ACHN (cell line): ENCODE measurements around the gene MINDY1.

Experiments
- DNase-seq: peaks from one replicate; pipeline ENCODE4 v3.0.0-alpha.2; 2015
- in situ Hi-C: cut with HindIII; loops from 2 replicates; pipeline ENCODE4 v1.10.0; 2017; ENCODE audit warnings: low sequenced_read_pairs, low pct_ligation_motif_present, low pct_unique_long_range_greater_than_20kb

MINDY1 gene

DNA sequence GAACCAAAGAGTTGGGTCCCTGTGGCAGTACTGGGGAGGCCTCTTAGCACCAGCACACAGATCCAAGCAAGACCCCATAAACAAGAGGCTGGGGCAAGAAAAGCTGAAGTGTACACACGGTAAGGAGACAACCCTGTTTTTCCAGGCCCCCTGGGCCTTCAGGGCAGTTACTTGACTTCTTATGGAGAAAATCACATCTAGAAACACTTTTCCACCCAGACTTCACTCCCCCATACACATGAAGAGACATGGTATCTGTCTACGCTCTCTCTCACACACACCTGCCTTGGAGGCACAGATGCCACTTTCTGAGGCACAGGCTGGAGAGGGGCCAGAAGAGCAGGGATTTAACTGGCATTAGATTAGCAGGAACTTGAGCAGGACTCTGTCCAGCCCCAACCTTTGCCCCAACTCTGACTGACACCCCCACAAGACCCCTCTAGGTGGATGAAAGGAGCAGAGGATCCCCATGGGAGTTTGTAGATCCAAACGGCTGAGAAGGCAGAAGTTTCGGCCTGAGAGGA lies 34.2 kb downstream of the MINDY1 start:
- no peak for DNase-seq

DNA sequence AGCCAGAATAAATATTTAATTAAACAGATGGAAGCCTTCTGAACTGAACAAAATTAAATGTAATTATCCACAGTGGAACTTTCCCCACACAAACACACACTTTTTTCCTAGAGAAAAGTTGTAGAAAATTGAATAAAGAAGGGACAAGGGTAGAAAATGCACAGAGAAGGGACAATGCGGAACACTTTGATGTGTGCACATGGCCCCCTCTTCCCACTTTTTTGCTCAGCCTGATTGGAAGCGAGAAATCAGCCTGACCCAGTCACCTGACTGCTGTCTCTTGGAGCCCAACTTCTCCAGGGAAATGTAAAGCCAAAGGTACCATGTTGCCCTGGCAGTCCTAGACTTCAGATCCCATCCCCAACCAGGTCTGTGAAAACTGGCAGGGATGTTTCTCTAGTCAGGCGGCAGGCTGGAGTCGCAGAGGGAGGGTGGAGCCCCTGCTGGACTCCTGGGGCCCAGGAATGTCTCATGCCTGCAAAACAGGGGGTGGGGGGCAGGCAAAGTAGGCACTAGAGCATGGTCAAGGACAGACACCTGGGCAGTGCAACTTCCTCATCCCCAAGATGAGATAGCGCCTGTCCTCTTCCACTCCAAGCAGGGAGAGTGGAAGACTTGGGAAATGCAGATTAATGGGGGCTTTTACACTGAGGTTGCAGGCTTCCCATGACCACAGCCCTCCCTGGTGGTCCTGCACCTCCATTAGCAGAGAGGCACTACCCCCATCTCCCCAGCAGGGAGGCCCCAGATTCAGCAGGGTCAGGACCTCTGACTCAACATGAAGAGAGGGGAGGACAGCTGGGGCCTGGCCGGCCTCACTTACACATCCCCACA lies 34.9 kb downstream of the MINDY1 start:
- DNase-seq, result peak; percentile 24
- in situ Hi-C loops, result no loop called here

More for the DNA sequence above, 34.2 kb downstream of the MINDY1 start:
- in situ Hi-C loops, result no loop called here

DNA sequence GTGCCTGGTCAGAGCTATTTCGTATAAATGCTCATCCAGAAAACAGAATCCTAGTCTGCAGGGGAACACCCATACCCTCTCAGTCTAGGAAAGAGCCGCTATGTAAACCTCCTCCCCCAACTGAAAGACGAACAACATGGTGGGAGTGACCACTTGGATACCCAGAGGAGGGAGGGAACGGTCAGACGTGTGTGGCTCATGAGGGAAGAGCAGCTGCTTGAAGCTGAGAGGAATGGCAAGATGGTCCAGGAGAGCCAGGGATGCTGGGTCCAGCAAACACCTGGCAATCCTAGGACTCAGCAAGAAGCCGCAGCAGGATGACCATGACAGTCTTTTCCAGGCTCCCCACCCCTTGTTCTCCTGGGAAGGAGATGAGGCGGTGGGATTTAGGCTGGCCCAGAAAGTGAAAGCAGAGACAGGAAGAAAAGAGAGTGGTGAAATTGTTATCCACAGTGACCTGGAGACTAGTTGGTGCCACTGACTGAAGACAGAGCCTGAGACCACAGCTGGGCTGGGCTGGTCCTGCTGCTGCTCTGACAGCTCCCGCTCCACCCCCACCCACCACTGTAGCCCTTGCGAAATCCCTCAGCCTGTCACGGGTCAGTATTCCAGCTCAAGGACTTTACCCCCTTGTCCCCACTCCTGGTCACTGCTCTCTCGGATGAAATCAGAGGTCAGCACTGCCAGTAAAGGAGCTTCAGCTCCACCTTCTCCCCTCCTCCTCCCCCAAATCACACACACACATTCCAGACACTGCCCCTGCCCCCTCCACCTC lies 35.7 kb downstream of the MINDY1 start:
- DNase-seq, result no peak
- in situ Hi-C loops, result no loop called here

DNA sequence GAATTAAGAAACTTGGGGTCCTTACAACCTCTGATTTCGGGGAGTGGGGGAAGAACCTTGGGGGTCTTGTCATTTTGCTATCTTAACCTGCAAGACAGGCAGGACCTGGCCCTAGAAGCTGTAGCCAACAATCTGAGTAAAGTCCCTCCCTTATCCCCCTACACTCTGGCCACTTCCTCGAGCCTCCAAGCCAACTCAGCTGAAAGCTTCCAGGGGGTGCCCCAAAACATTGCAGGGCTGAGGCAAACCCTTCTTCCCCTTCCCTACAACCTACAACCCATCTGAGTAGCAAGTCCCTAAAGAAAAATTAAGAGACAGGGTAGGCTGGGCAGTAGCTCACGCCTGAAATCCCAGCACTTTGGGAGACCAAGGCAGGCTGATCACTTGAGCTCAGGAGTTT lies 37.1 kb downstream of the MINDY1 start:
- in situ Hi-C loops, result no loop called here
- DNase-seq, result no peak

DNA sequence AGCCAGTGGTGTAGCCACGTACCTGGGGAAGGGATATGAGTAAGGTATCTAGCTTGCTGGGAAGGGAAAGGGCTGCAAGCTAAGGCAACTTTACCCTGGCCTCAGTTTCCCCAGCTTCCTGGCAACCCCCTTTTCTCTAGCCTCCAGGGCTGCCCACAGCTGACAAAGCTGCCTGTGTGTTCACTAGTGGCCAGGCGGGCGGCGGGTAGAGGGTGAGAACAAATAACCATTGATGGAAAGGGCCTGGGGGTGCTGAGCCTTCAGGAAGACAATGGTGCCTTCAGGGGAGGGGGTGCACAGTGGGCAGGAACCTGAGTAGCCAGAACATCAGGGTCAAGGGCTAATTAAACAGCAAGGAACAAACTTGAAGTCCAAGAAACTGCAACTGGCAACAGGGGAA lies 38.2 kb downstream of the MINDY1 start:
- in situ Hi-C loops, result no loop called here
- DNase-seq, result no peak

DNA sequence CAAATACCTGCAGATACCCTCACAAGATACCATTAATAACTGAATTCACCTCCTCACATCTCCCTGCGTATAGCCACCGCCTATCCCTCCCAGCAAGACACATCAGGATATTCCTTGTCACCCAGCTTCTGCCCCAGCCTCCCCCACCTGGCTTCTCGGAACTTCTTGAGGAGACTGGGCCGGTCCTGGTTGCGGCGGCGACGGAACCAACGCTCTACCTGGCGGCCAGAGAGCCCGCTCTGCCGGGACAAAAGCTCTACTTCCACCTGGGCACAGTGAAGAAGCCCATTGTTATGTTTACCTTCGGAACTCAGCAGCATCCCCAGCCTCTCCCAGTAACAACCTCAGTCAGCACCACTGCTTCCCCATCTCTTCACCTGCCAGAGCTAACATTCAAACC lies 38.8 kb downstream of the MINDY1 start:
- DNase-seq, result no peak
- in situ Hi-C loops, result no loop called here

DNA sequence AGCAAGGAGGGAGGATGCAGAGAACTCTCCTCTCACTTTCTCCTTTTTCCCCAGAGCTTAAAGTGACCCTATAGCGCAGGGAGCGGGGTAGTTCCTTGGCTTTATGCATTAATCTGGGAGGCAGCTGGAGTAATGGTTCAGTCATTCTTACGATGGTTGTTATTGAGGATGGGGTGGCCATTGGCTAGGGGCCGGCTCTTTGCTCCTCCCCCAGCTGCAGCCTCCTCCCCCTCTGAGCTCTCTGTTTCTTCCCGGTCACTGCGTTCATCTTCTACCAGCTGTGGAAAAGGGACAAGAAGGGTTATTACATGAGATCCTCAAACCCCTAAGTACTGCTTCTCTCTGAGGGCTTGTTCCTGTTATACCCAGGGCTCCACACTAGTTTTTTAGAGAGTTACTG lies 40.7 kb downstream of the MINDY1 start:
- in situ Hi-C loops, result no loop called here
- DNase-seq, result no peak

DNA sequence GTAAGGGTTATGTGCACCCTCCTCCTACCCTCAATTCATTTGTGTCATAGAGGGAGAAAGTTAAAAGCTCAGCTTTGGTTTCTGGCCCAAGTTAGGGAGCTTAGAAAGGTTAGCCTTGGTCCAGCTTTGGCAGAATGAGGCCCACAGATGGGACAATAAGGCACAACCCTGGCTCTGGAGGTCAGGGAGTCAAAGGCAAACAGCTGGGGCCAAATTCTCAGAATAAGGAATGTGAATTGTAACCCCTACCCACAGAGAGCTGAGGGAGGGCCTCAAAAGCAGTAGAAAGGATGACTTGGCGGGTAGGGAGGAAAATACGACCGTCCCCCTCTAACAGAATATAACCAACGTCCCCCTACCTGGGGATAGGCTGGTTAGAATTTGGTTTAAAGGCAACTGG lies 41.1 kb downstream of the MINDY1 start:
- in situ Hi-C loops, result no loop called here
- DNase-seq, result no peak

DNA sequence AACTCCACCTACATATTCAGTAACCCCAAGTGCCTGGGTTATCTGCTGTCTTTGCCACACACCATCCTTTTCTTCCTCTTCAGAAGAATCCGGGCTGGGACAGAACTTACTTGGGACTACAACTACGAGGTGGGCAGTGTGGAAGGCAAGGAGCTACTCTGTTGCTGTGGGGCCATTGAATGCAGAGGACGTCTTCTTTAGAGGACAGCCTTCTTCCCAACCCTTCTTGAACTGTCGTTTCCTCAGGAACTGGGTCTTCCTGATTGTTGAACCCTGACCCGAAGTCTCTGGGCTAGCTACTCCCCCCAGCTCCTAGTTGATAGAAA lies 42.6 kb downstream of the MINDY1 start:
- DNase-seq, result no peak

DNA sequence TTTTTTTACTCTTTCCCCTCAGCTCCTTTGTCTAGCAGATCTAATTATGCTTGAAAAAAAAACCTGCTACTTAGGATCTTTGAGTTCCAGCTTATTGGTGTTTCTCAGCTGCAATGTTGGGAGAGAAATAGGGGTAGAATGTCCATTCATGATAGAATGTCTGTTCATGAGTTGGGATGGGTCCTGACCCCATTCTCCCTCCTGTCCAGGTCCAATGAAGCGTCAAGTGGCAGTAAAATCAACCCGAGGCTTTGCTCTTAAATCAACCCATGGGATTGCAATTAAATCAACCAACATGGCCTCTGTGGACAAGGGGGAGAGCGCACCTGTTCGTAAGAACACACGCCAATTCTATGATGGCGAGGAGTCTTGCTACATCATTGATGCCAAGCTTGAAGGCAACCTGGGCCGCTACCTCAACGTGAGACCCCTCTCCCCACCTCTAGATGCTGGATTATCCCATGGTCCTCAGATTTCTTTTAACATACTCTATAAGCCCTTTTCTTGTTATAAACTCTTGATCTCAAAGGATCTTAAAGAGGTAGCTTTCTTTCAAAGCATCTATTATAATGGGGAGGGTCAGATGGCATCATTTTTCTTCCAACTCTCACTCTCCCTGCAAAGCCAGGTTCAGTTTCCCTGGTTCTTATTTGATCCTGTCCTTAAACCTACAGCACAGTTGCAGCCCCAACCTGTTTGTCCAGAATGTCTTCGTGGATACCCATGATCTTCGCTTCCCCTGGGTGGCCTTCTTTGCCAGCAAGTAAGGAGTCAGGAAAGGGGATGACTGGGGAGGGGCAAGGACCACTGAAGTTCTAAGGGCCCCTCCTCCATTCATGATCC lies 43.2 kb downstream of the MINDY1 start:
- in situ Hi-C loops, result no loop called here
- DNase-seq, result no peak

More for the DNA sequence above, 42.6 kb downstream of the MINDY1 start:
- in situ Hi-C loops, result no loop called here

DNA sequence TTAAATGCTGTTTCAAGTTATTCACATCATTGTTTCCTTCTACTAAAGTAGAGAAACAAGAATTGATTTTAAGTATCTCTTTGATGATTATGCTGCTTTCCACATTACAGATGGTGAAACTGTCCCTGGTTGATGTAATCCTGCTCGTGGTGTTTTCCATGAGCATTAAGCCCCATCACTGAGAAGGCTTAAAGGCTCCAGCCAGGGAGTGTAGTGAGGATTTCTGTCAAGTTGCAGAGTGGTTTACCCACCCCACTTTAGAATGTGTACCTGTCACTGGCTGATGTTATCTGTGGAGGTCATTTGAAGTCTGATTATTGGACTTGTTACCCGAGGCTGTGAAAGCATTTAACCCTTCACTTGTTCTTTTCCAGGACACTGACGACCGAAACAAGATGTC lies 44.9 kb downstream of the MINDY1 start:
- DNase-seq, result no peak
- in situ Hi-C loops, result no loop called here

DNA sequence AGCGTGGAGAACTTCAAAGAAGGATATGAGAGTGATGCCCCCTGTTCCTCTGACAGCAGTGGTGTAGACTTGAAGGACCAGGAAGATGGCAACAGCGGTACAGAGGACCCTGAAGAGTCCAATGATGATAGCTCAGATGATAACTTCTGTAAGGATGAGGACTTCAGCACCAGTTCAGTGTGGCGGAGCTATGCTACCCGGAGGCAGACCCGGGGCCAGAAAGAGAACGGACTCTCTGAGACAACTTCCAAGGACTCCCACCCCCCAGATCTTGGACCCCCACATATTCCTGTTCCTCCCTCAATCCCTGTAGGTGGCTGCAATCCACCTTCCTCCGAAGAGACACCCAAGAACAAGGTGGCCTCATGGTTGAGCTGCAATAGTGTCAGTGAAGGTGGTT lies 46.1 kb downstream of the MINDY1 start:
- in situ Hi-C loops, result no loop called here
- no peak for DNase-seq

DNA sequence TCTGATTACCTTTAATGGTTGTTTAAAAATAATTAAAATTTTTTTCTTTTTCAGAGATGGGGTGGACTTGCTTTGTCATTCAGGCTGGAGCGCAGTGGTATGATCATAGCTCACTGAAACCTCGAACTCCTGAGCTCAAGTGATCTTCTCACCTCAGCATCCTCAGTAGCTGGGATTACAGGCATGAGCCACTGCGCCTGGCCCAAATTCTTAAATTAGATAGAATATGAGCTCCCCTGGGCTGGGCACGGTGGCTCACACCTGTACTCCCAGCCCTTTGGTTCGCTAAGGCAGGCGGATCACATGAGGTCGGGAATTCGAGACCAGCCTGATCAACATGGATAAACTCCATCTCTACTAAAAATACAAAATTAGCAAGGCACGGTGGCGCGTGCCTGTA lies 49.0 kb downstream of the MINDY1 start:
- in situ Hi-C loops, result no loop called here

DNA sequence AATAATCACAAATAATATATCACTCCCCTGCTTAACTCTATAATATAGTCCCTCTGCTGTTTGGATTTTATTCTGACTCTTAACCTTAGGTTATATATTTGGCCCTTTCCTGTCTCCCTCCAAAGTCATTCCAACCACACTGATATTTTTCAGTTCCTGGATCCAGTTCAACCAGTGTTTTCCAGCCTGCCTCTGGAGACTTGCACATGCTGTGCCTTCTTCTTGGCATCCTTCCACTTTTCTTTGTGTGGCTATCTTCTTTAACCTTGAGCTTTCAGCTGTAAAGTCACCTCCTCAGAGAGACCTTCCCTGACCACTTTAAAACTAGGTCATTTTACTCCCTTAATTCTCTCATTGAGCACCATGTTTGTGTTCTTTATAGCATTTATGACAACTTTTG lies 51.4 kb downstream of the MINDY1 start:
- DNase-seq, result no peak
- in situ Hi-C loops, result no loop called here

More for the DNA sequence above, 49.0 kb downstream of the MINDY1 start:
- no peak for DNase-seq

DNA sequence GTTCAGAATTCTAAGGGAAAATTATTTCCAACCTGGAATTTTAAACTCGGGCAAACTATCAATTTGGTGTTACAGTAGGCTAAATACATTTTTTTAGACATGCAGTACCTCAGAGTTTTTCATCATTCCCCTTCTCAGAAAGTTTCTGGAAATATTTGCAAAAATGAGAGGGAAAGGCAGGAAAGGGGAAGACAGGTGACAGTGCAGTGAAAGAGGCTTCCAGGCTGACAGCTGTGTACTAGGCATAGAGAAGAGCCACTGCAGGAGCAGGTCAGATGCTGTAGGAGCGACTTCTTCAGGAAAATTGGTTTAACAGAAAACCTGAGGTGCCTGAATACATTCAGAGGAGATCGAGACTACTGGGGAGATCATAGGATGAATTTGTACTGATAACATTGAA lies 52.0 kb downstream of the MINDY1 start:
- in situ Hi-C loops, result no loop called here
- no peak for DNase-seq
